ENCODE data around the gene TM2D3. TPM values are rescaled to one million over a fixed set of nuclear protein-coding genes. Genes with fewer than 3 reads are reported as not detected.

TM2D3 gene
- total and polyA plus RNA-seq, 4 donors, result 40.2 to 68.1 (median 44.6) TPM

GRCh38 chr15:101620671-101621070 lies 31.5 kb downstream of the TM2D3 start:
- TF ChIP-seq CTCF (IDR thresholded peaks at IDR 0.05; ENCODE audit: control extremely low read depth, extremely low read depth), result no peak
- no peaks in the 10 kb centered on the region for H3K9me3 ChIP-seq (ENCODE audit: control insufficient read depth in 4 of 4, insufficient read depth in 3 of 4, low read length in 3 of 4)
- DNase-seq (no peak), ATAC-seq (ENCODE audit: insufficient read depth, low FRiP score) (no peak)
- no peak overlapping the region for H3K9ac ChIP-seq (ENCODE audit: insufficient read depth in 1 of 2, low read length in 2 of 2)
- WGBS, 2 donors, result 91 to 92% methylated on average over 10 of the region's 10 CpGs
- peaks cover 0 to 19% (median 9%) of the 10 kb centered on the region in 5 donors for H3K4me1 ChIP-seq (ENCODE audit: control insufficient read depth in 5 of 5, insufficient read depth in 5 of 5, low read length in 5 of 5)
- peaks cover 0 to 2% (median under 1%) of the 10 kb centered on the region in 4 donors for H3K36me3 ChIP-seq (ENCODE audit: control insufficient read depth in 4 of 4, insufficient read depth in 4 of 4, low read length in 4 of 4)
- no peak overlapping the region for H3K4me3 ChIP-seq
- no peaks in the 10 kb centered on the region for H3K27me3 ChIP-seq (ENCODE audit: control insufficient read depth in 3 of 3, insufficient read depth in 3 of 3, low read length in 2 of 3)
- no peak overlapping the region for H3K27ac ChIP-seq (ENCODE audit: low read depth in 1 of 2, low read length in 1 of 2)

GRCh38 chr15:101619615-101619865 lies 32.6 kb downstream of the TM2D3 start:
- Histone ChIP-seq H3K9ac (ENCODE audit: insufficient read depth in 1 of 2, low read length in 2 of 2) (no peak overlapping the region), H3K9me3 (ENCODE audit: control insufficient read depth in 4 of 4, insufficient read depth in 3 of 4, low read length in 3 of 4) (no peaks in the 10 kb centered on the region), H3K27me3 (ENCODE audit: control insufficient read depth in 3 of 3, insufficient read depth in 3 of 3, low read length in 2 of 3) (no peaks in the 10 kb centered on the region), H3K4me3 (no peak overlapping the region), H3K36me3 (ENCODE audit: control insufficient read depth in 4 of 4, insufficient read depth in 4 of 4, low read length in 4 of 4) (peaks cover 0 to 2% (median 0%) of the 10 kb centered on the region in 4 donors), H3K4me1 (ENCODE audit: control insufficient read depth in 5 of 5, insufficient read depth in 5 of 5, low read length in 5 of 5) (peaks cover 2 to 21% (median 9%) of the 10 kb centered on the region in 5 donors), H3K27ac (ENCODE audit: low read depth in 1 of 2, low read length in 1 of 2) (no peak overlapping the region)
- no peak for TF ChIP-seq CTCF (IDR thresholded peaks at IDR 0.05; ENCODE audit: control extremely low read depth, extremely low read depth)
- DNase-seq (no peak), ATAC-seq (ENCODE audit: insufficient read depth, low FRiP score) (no peak)
- 93 to 94% methylated on average over 6 of the region's 6 CpGs for WGBS, 2 donors

- H3K27ac ChIP-seq (ENCODE audit: low read depth in 1 of 2, low read length in 1 of 2), result no peak overlapping the region
- peaks cover 2 to 21% (median 9%) of the 10 kb centered on the region in 5 donors for H3K4me1 ChIP-seq (ENCODE audit: control insufficient read depth in 5 of 5, insufficient read depth in 5 of 5, low read length in 5 of 5)
- no peak overlapping the region for H3K9ac ChIP-seq (ENCODE audit: insufficient read depth in 1 of 2, low read length in 2 of 2)
- no peaks in the 10 kb centered on the region for H3K27me3 ChIP-seq (ENCODE audit: control insufficient read depth in 3 of 3, insufficient read depth in 3 of 3, low read length in 2 of 3)
- TF ChIP-seq CTCF (IDR thresholded peaks at IDR 0.05; ENCODE audit: control extremely low read depth, extremely low read depth), result no peak
- H3K9me3 ChIP-seq (ENCODE audit: control insufficient read depth in 4 of 4, insufficient read depth in 3 of 4, low read length in 3 of 4), result no peaks in the 10 kb centered on the region
- no peak for DNase-seq
- ATAC-seq (ENCODE audit: insufficient read depth, low FRiP score), result no peak
- WGBS, 2 donors, result 52 to 76% methylated on average over 13 of the region's 13 CpGs
- no peak overlapping the region for H3K4me3 ChIP-seq
- peaks cover 0 to 1% (median 0%) of the 10 kb centered on the region in 4 donors for H3K36me3 ChIP-seq (ENCODE audit: control insufficient read depth in 4 of 4, insufficient read depth in 4 of 4, low read length in 4 of 4)
These were observed 33.1 kb downstream of the TM2D3 start for GRCh38 chr15:101618851-101619614.

GRCh38 chr15:101618076-101618475 lies 34.1 kb downstream of the TM2D3 start:
- Histone ChIP-seq H3K4me3 (no peak overlapping the region), H3K36me3 (ENCODE audit: control insufficient read depth in 4 of 4, insufficient read depth in 4 of 4, low read length in 4 of 4) (no peaks in the 10 kb centered on the region), H3K9ac (ENCODE audit: insufficient read depth in 1 of 2, low read length in 2 of 2) (no peak overlapping the region), H3K27me3 (ENCODE audit: control insufficient read depth in 3 of 3, insufficient read depth in 3 of 3, low read length in 2 of 3) (no peaks in the 10 kb centered on the region), H3K9me3 (ENCODE audit: control insufficient read depth in 4 of 4, insufficient read depth in 3 of 4, low read length in 3 of 4) (no peaks in the 10 kb centered on the region), H3K27ac (ENCODE audit: low read depth in 1 of 2, low read length in 1 of 2) (no peak overlapping the region), H3K4me1 (ENCODE audit: control insufficient read depth in 5 of 5, insufficient read depth in 5 of 5, low read length in 5 of 5) (peaks cover 2 to 28% (median 9%) of the 10 kb centered on the region in 5 donors)
- ATAC-seq (ENCODE audit: insufficient read depth, low FRiP score), result no peak
- DNase-seq, result no peak
- no peak for TF ChIP-seq CTCF (IDR thresholded peaks at IDR 0.05; ENCODE audit: control extremely low read depth, extremely low read depth)
- 94% methylated on average over 10 of the region's 10 CpGs for WGBS, 2 donors

All from lung (tissue), 12 donors.